GM18505 (cell line): ENCODE measurements around the gene NUDC.
"Not testable (repeated sequence)": the region's sequence is repeated elsewhere in the genome, so short reads cannot be mapped to it uniquely, and the experiment has no call there.

ENCODE experiments used
- ATAC-seq: cut with Tn5 transposase; IDR thresholded peaks from one replicate; pipeline ENCODE4 v1.9.1; 2021; ENCODE audit not compliant: unreplicated experiment
- POLR2A ChIP-seq: IDR thresholded peaks from 4 replicates; pipeline ENCODE4 v1.6.1; 2011; ENCODE audit warnings: borderline replicate concordance; ENCODE audit not compliant: insufficient read depth, insufficient read length; ENCODE audit errors: extremely low read depth

NUDC gene

GRCh38 chr1:26922431-26922729, 837 bp downstream of the NUDC start:
- no peak for ATAC-seq

GRCh38 chr1:26922901-26923300, 1.4 kb downstream of the NUDC start:
- no peak for TF ChIP-seq POLR2A
- ATAC-seq = no peak

More at GRCh38 chr1:26922431-26922729, 837 bp downstream of the NUDC start:
- no peak for TF ChIP-seq POLR2A

GRCh38 chr1:26923711-26924110, 2.2 kb downstream of the NUDC start:
- ATAC-seq = no peak
- TF ChIP-seq POLR2A = no peak

DNA sequence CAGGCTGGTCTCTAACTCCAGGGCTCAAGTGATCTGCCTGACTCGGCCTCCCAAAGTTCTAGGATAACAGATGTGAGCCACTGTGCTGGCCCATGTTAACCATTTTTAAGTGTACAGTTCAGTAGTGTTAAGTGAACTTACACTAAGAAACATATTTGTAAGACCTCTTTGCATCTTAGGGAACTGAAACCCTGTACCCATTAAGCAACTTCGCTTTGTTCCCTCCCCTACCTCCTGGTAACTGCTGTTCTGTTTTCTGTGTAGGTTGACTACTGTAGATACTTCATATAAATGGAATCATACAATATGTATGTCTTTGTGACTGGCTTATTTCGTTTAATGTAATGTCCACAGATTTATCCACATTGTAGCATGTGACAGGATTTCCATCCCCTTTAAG, 11.0 kb downstream of the NUDC start:
- no peak for ATAC-seq
- no peak for TF ChIP-seq POLR2A

DNA sequence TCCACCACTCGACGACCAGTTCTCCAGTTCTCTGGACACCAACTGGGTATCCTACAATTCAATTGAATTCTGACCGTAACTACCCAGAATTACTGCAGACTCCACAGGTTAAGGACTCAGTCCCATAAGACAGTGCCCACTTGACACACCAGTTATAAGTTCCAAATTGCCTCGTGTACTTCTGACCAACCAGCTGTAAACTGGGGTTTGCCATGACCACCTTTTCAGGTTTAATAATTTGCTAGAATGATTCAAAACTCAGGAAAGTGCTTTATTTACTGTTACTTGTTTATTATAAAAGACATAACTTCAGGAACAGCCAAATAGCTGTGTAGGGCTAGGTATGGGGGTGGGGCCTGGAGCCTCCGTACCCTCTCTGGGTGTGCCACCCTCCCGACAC, 15.3 kb downstream of the NUDC start:
- no peak for TF ChIP-seq POLR2A
- no peak for ATAC-seq

DNA sequence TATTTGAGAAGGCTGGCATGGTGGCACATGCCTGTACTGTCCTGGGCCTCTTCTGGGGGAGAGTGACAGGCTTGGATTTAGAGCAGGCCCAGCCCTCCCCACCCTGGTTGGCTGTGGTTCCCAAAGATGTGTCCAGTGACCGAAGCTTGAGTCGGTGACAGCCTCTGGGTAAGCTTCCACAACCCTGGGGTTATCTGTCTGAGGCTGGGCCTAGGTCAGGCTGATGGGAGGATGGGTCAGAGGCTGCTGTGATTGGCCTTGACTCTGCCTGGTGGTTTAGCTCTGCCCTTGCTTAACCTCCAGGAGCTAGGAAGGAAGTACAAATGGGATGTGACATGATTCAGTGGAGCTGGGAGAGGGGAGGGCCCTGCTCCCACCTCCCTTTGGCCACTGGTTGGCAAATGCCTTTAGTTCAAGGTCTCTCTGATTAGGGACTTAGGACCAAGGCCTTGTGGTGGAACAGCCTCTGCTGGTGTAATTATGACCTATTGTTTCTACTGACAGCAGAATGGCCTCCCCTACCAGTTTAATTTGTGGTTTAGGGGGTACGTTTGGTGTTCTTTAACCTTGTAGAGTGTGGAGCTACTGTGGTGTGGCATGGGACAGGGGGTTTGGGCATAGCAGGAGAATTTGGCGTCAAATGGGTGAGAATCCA, 16.6 kb downstream of the NUDC start:
- no peak for TF ChIP-seq POLR2A
- no peak for ATAC-seq

GRCh38 chr1:26938659-26939025, 17.1 kb downstream of the NUDC start:
- TF ChIP-seq POLR2A = no peak
- ATAC-seq = no peak

DNA sequence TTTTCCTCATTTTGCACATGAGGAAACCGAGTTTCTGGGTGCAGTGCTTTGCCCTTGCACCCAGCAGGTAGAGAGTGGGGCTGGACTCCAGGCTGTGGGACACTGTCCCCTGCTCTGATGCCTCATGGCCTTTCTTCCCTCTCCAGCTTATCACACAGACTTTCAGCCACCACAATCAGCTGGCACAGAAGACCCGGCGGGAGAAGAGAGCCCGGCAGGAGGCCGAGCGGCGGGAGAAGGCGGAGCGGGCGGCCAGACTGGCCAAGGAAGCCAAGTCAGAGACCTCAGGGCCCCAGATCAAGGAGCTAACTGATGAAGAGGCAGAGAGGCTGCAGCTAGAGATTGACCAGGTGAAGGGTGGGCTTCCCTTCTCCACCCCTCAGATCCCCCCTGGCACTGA, 19.8 kb downstream of the NUDC start:
- no peak for ATAC-seq
- TF ChIP-seq POLR2A = no peak

GRCh38 chr1:26942656-26943055, 21.1 kb downstream of the NUDC start:
- no peak for TF ChIP-seq POLR2A
- no peak for ATAC-seq

DNA sequence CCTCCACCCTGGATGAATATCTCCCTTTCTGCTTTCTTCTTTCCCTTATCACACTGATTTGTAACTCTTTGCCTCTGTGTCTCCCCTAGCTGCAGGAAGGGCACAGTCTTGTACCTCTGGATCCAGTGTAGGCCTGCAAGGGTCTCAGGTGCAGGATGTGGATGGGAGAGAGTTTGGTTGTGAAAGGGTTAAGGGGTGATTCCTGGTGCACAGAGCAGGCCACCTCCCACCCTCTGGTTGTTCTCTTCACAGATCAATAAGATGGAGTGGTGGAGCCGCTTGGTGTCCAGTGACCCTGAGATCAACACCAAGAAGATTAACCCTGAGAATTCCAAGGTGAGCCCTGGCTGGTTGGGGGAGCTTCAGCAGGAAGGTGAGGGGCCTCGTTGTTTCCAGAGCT, 23.6 kb downstream of the NUDC start:
- no peak for TF ChIP-seq POLR2A
- no peak for ATAC-seq

DNA sequence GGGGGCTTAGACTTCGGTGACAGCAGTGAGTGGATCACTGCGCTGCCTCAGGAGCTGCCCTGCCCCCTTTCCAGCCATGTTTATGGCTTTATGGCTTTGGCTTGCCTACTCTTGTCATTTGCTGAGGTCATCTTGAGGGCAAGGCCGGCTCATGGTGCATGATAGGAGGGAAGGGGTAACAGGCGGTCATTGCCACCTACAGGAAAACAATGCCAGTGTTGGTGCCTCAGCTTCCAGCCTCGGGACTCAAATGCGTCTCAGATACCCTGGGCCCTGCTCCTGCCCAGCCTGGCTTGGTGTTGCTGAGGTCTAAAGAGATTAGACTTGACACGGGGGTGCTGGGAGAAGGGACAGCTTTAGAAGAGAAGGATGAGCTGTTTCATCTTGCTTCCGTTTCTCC, 24.2 kb downstream of the NUDC start:
- ATAC-seq = no peak
- TF ChIP-seq POLR2A = no peak

- TF ChIP-seq POLR2A = no peak
- no peak for ATAC-seq
Measured at GRCh38 chr1:26946270-26946669, 24.7 kb downstream of the NUDC start.

DNA sequence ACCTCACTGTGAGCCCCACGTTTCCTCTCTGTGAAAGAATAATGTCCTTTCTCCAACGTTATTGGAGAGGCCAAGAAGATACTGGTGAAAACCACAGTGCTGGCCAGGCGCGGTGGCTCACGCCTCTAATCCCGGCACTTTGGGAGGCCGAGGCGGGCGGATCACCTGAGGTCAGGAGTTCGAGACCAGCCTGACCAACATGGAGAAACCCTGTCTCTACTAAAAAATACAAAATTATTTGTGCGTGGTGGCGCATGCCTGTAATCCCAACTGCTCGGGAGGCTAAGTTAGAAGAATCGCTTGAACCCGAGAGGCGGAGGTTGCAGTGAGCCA, 27.1 kb downstream of the NUDC start:
- ATAC-seq = not testable (repeated sequence)

- TF ChIP-seq POLR2A = no peak
- no peak for ATAC-seq
Measured at GRCh38 chr1:26949266-26949925, 27.9 kb downstream of the NUDC start.

DNA sequence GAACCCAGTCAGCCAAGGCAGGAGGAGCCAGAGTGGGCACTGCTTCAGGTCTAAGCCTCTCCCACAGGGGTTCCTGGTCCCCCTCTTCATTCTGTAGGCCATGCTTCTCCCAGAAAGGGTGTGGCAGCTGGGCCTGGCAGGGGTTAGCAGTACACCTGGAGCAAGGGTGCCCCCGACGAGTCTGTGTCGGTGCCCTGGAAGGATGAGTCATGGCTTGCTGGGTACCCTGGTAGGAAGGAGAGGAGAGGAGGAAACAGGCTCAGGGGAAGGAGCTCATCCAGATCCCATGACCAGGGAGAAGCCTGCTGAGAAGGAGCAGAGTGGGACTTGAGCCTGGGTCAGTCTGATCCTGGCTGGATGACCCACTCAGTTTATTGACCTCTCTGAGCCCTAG, 28.4 kb downstream of the NUDC start:
- no peak for ATAC-seq

More for the DNA sequence above, 28.4 kb downstream of the NUDC start:
- no peak for TF ChIP-seq POLR2A
